ENCODE data around the gene CNOT2. TPM values are rescaled to one million over a fixed set of nuclear protein-coding genes. Genes with fewer than 3 reads are reported as not detected.

Gene CNOT2
- total RNA-seq, 1 donor from 2014 or later, result 67.2 TPM

DNA sequence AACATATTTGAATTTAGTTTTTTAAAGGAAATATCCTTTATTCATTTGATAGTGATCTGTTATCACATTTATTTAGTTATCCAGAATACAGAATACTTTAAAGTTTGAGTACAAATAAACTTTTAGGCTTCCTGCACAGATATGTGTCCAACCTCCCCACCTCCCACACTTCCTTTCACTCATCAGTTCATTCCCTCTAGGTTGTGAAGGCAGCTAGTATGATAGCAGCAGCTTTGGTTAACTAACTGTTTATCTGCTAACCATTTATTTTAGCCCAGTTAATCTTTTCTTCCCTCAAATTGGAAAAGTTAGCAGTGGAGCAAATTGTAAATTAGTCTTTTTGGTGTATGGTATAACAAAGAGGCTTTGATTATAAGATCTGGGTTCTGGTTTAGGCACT, 35.7 kb downstream of the CNOT2 start:
- no peak overlapping the region for H3K27ac Mint-ChIP-seq (ENCODE audit: unreplicated experiment)
- no peak for FAIRE-seq
- H3K4me2 ChIP-seq (ENCODE audit: low read length), result no peak overlapping the region
- TF ChIP-seq, protein P1, sequence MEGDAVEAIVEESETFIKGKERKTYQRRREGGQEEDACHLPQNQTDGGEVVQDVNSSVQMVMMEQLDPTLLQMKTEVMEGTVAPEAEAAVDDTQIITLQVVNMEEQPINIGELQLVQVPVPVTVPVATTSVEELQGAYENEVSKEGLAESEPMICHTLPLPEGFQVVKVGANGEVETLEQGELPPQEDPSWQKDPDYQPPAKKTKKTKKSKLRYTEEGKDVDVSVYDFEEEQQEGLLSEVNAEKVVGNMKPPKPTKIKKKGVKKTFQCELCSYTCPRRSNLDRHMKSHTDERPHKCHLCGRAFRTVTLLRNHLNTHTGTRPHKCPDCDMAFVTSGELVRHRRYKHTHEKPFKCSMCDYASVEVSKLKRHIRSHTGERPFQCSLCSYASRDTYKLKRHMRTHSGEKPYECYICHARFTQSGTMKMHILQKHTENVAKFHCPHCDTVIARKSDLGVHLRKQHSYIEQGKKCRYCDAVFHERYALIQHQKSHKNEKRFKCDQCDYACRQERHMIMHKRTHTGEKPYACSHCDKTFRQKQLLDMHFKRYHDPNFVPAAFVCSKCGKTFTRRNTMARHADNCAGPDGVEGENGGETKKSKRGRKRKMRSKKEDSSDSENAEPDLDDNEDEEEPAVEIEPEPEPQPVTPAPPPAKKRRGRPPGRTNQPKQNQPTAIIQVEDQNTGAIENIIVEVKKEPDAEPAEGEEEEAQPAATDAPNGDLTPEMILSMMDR (IDR thresholded peaks at IDR 0.05; ENCODE audit: insufficient read depth, low read depth, low read length), result no peak
- no peak for TF ChIP-seq EZH2 (IDR thresholded peaks at IDR 0.05; ENCODE audit: insufficient read depth, low read length)
- no peaks in the 10 kb centered on the region for H3K9me3 ChIP-seq (ENCODE audit: insufficient read depth, low read depth, low read length)
- peaks cover 51% of the 10 kb centered on the region for H4K20me1 ChIP-seq (ENCODE audit: insufficient read depth, low read length)
- no peaks in the 10 kb centered on the region for H3K9me3 Mint-ChIP-seq (ENCODE audit: unreplicated experiment)
- no peaks in the 10 kb centered on the region for H3K27me3 Mint-ChIP-seq (ENCODE audit: low read depth, unreplicated experiment)
- H3K4me3 Mint-ChIP-seq (ENCODE audit: unreplicated experiment), result no peak overlapping the region
- H3K36me3 Mint-ChIP-seq (ENCODE audit: low read depth, unreplicated experiment), result no peaks in the 10 kb centered on the region
- no peak overlapping the region for H3K27ac ChIP-seq (ENCODE audit: low read depth, low read length)
- DNase-seq (ENCODE audit: low read depth), result no peak
- H3K4me3 ChIP-seq (ENCODE audit: insufficient read depth, low read depth, low read length), result no peak overlapping the region
- H3K9ac ChIP-seq (ENCODE audit: low read length), result no peak overlapping the region
- no peak overlapping the region for H2AFZ ChIP-seq (ENCODE audit: low read depth, low read length)
- H3K4me1 ChIP-seq (ENCODE audit: insufficient read depth, low read length), result no peaks in the 10 kb centered on the region
- no peaks in the 10 kb centered on the region for H3K27me3 ChIP-seq (ENCODE audit: insufficient read depth, low read length)
- peaks cover 94% of the 10 kb centered on the region for H3K79me2 ChIP-seq (ENCODE audit: insufficient read depth, low read length)
- peaks cover 4% of the 10 kb centered on the region for H3K36me3 ChIP-seq (ENCODE audit: insufficient read depth, low read length)
- H3K4me1 Mint-ChIP-seq (ENCODE audit: low read depth, unreplicated experiment), result peaks cover 5% of the 10 kb centered on the region

GRCh38 chr12:70283232-70283631, 40.0 kb downstream of the CNOT2 start:
- peaks cover 87% of the 10 kb centered on the region for H3K79me2 ChIP-seq (ENCODE audit: insufficient read depth, low read length)
- H3K4me3 ChIP-seq (ENCODE audit: insufficient read depth, low read depth, low read length), result no peak overlapping the region

GRCh38 chr12:70288817-70289216, 45.6 kb downstream of the CNOT2 start:
- Mint-ChIP-seq H3K9me3 (ENCODE audit: unreplicated experiment) (no peaks in the 10 kb centered on the region), H3K4me1 (ENCODE audit: low read depth, unreplicated experiment) (peaks cover 23% of the 10 kb centered on the region), H3K4me3 (ENCODE audit: unreplicated experiment) (no peak overlapping the region), H3K27me3 (ENCODE audit: low read depth, unreplicated experiment) (no peaks in the 10 kb centered on the region), H3K27ac (ENCODE audit: unreplicated experiment) (no peak overlapping the region), H3K36me3 (ENCODE audit: low read depth, unreplicated experiment) (peaks cover 2% of the 10 kb centered on the region)
- Histone ChIP-seq H3K4me1 (ENCODE audit: insufficient read depth, low read length) (no peaks in the 10 kb centered on the region), H3K79me2 (ENCODE audit: insufficient read depth, low read length) (peaks cover 79% of the 10 kb centered on the region), H3K36me3 (ENCODE audit: insufficient read depth, low read length) (peaks cover 4% of the 10 kb centered on the region), H3K27ac (ENCODE audit: low read depth, low read length) (no peak overlapping the region), H3K4me2 (ENCODE audit: low read length) (no peak overlapping the region), H2AFZ (ENCODE audit: low read depth, low read length) (no peak overlapping the region), H3K9me3 (ENCODE audit: insufficient read depth, low read depth, low read length) (no peaks in the 10 kb centered on the region), H3K27me3 (ENCODE audit: insufficient read depth, low read length) (no peaks in the 10 kb centered on the region), H3K4me3 (ENCODE audit: insufficient read depth, low read depth, low read length) (no peak overlapping the region), H3K9ac (ENCODE audit: low read length) (no peak overlapping the region), H4K20me1 (ENCODE audit: insufficient read depth, low read length) (peaks cover 43% of the 10 kb centered on the region)
- no peak for DNase-seq (ENCODE audit: low read depth)
- no peak for FAIRE-seq
- TF ChIP-seq EZH2 (IDR thresholded peaks at IDR 0.05; ENCODE audit: insufficient read depth, low read length), result no peak
- TF ChIP-seq, protein P1 (IDR thresholded peaks at IDR 0.05; ENCODE audit: insufficient read depth, low read depth, low read length), result no peak

More at GRCh38 chr12:70283232-70283631, 40.0 kb downstream of the CNOT2 start:
- Histone ChIP-seq H2AFZ (ENCODE audit: low read depth, low read length) (no peak overlapping the region), H3K27ac (ENCODE audit: low read depth, low read length) (no peak overlapping the region), H4K20me1 (ENCODE audit: insufficient read depth, low read length) (peaks cover 28% of the 10 kb centered on the region), H3K4me2 (ENCODE audit: low read length) (no peak overlapping the region), H3K4me1 (ENCODE audit: insufficient read depth, low read length) (no peaks in the 10 kb centered on the region), H3K27me3 (ENCODE audit: insufficient read depth, low read length) (no peaks in the 10 kb centered on the region), H3K9ac (ENCODE audit: low read length) (no peak overlapping the region), H3K9me3 (ENCODE audit: insufficient read depth, low read depth, low read length) (no peaks in the 10 kb centered on the region), H3K36me3 (ENCODE audit: insufficient read depth, low read length) (peaks cover 8% of the 10 kb centered on the region)
- TF ChIP-seq, protein P1 (IDR thresholded peaks at IDR 0.05; ENCODE audit: insufficient read depth, low read depth, low read length), result no peak
- TF ChIP-seq EZH2 (IDR thresholded peaks at IDR 0.05; ENCODE audit: insufficient read depth, low read length), result no peak
- no peak for DNase-seq (ENCODE audit: low read depth)
- peaks cover 2% of the 10 kb centered on the region for H3K36me3 Mint-ChIP-seq (ENCODE audit: low read depth, unreplicated experiment)
- no peak for FAIRE-seq
- H3K27ac Mint-ChIP-seq (ENCODE audit: unreplicated experiment), result no peak overlapping the region
- no peaks in the 10 kb centered on the region for H3K9me3 Mint-ChIP-seq (ENCODE audit: unreplicated experiment)
- peaks cover 5% of the 10 kb centered on the region for H3K4me1 Mint-ChIP-seq (ENCODE audit: low read depth, unreplicated experiment)
- H3K4me3 Mint-ChIP-seq (ENCODE audit: unreplicated experiment), result no peak overlapping the region
- no peaks in the 10 kb centered on the region for H3K27me3 Mint-ChIP-seq (ENCODE audit: low read depth, unreplicated experiment)

Measured in astrocyte (in vitro differentiated cells and primary cell).